ENCODE data around the gene MVD. TPM values are rescaled to one million over a fixed set of nuclear protein-coding genes. Genes with fewer than 3 reads are reported as not detected.
A peak's percentile ranks its signal among the peaks of the same experiment; 100 is the strongest.

The MVD gene
- total and polyA plus RNA-seq, 2 of the 13 experiments (the other 11 are each of a cell fraction or from before 2014, with no cell fraction given): 28.1 to 187 TPM

DNA sequence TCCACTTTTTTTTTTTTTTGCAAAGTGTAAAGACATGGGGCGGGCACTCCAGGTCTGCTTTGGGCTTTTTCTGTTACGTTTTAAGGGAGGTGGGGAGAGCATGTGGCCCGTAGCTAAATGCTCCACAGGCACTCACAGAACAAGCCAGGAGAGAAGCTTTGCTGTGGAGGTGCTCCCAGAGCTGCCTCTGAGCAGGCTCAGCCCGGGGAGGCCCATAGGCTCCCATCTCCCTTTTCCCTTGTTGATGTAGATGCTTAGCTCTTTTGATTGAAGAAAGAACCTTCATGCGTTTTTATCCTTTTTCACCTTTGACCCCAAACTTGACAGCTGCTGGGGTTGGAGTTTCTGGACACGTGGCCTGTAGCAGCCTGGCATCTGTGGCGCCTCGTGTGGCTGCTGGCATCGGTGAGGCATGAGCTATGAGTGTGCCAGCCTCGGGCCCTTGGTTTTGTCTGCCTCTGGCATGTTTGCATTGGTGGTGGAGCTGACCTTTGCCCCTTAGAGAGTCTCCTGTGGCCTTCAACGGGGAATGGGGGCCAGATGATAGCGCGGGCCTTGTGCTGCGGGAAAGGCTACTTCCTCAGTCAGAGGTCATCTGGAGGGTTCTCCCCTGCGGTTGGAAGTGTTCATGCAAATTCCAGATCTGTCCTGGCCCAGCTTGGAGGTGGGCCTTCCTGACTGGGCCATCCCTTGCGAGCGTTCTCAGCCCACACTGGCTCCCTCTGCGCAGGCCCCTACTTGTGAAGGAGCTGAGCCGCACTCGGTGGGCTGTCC, 44.5 kb downstream of the MVD start (continued):
- TF ChIP-seq, protein P1, sequence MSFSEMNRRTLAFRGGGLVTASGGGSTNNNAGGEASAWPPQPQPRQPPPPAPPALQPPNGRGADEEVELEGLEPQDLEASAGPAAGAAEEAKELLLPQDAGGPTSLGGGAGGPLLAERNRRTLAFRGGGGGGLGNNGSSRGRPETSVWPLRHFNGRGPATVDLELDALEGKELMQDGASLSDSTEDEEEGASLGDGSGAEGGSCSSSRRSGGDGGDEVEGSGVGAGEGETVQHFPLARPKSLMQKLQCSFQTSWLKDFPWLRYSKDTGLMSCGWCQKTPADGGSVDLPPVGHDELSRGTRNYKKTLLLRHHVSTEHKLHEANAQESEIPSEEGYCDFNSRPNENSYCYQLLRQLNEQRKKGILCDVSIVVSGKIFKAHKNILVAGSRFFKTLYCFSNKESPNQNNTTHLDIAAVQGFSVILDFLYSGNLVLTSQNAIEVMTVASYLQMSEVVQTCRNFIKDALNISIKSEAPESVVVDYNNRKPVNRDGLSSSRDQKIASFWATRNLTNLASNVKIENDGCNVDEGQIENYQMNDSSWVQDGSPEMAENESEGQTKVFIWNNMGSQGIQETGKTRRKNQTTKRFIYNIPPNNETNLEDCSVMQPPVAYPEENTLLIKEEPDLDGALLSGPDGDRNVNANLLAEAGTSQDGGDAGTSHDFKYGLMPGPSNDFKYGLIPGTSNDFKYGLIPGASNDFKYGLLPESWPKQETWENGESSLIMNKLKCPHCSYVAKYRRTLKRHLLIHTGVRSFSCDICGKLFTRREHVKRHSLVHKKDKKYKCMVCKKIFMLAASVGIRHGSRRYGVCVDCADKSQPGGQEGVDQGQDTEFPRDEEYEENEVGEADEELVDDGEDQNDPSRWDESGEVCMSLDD (CRISPR knock-in tag; IDR thresholded peaks at IDR 0.05; ENCODE audit: borderline replicate concordance): 0 out of 2 replicates have a peak, but pooled peaks have one; percentile 74
- TF ChIP-seq ZNF143 (CRISPR knock-in tag; IDR thresholded peaks at IDR 0.05) (peak; percentile 38; the same call in 1 of the 2 replicates), FOXA3 (CRISPR knock-in tag; IDR thresholded peaks at IDR 0.05) (peak; percentile 77), U2AF1 (optimal IDR thresholded peaks at IDR 0.05; ENCODE audit: low read depth, low read length) (no peak), ZNF547 (CRISPR knock-in tag; IDR thresholded peaks at IDR 0.05) (no peak; the same call in 1 of the 2 replicates), ZNF792 (CRISPR knock-in tag; IDR thresholded peaks at IDR 0.05) (peak; percentile 60), SALL2 (CRISPR knock-in tag; IDR thresholded peaks at IDR 0.05) (0 out of 2 replicates have a peak, but pooled peaks have one; percentile 52)
- TF ChIP-seq, protein P2, sequence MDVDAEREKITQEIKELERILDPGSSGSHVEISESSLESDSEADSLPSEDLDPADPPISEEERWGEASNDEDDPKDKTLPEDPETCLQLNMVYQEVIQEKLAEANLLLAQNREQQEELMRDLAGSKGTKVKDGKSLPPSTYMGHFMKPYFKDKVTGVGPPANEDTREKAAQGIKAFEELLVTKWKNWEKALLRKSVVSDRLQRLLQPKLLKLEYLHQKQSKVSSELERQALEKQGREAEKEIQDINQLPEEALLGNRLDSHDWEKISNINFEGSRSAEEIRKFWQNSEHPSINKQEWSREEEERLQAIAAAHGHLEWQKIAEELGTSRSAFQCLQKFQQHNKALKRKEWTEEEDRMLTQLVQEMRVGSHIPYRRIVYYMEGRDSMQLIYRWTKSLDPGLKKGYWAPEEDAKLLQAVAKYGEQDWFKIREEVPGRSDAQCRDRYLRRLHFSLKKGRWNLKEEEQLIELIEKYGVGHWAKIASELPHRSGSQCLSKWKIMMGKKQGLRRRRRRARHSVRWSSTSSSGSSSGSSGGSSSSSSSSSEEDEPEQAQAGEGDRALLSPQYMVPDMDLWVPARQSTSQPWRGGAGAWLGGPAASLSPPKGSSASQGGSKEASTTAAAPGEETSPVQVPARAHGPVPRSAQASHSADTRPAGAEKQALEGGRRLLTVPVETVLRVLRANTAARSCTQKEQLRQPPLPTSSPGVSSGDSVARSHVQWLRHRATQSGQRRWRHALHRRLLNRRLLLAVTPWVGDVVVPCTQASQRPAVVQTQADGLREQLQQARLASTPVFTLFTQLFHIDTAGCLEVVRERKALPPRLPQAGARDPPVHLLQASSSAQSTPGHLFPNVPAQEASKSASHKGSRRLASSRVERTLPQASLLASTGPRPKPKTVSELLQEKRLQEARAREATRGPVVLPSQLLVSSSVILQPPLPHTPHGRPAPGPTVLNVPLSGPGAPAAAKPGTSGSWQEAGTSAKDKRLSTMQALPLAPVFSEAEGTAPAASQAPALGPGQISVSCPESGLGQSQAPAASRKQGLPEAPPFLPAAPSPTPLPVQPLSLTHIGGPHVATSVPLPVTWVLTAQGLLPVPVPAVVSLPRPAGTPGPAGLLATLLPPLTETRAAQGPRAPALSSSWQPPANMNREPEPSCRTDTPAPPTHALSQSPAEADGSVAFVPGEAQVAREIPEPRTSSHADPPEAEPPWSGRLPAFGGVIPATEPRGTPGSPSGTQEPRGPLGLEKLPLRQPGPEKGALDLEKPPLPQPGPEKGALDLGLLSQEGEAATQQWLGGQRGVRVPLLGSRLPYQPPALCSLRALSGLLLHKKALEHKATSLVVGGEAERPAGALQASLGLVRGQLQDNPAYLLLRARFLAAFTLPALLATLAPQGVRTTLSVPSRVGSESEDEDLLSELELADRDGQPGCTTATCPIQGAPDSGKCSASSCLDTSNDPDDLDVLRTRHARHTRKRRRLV (CRISPR knock-in tag; IDR thresholded peaks at IDR 0.05): peak; percentile 58; the same call in 1 of the 2 replicates
- TF ChIP-seq, protein P3, sequence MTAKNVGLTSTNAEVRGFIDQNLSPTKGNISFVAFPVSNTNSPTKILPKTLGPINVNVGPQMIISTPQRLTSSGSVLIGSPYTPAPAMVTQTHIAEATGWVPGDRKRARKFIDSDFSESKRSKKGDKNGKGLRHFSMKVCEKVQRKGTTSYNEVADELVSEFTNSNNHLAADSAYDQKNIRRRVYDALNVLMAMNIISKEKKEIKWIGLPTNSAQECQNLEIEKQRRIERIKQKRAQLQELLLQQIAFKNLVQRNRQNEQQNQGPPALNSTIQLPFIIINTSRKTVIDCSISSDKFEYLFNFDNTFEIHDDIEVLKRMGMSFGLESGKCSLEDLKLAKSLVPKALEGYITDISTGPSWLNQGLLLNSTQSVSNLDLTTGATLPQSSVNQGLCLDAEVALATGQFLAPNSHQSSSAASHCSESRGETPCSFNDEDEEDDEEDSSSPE (CRISPR knock-in tag; IDR thresholded peaks at IDR 0.05): peak; percentile 66
- TF ChIP-seq, protein P4, sequence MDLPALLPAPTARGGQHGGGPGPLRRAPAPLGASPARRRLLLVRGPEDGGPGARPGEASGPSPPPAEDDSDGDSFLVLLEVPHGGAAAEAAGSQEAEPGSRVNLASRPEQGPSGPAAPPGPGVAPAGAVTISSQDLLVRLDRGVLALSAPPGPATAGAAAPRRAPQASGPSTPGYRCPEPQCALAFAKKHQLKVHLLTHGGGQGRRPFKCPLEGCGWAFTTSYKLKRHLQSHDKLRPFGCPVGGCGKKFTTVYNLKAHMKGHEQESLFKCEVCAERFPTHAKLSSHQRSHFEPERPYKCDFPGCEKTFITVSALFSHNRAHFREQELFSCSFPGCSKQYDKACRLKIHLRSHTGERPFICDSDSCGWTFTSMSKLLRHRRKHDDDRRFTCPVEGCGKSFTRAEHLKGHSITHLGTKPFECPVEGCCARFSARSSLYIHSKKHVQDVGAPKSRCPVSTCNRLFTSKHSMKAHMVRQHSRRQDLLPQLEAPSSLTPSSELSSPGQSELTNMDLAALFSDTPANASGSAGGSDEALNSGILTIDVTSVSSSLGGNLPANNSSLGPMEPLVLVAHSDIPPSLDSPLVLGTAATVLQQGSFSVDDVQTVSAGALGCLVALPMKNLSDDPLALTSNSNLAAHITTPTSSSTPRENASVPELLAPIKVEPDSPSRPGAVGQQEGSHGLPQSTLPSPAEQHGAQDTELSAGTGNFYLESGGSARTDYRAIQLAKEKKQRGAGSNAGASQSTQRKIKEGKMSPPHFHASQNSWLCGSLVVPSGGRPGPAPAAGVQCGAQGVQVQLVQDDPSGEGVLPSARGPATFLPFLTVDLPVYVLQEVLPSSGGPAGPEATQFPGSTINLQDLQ (CRISPR knock-in tag; IDR thresholded peaks at IDR 0.05): no peak
- TF ChIP-seq, protein P5, sequence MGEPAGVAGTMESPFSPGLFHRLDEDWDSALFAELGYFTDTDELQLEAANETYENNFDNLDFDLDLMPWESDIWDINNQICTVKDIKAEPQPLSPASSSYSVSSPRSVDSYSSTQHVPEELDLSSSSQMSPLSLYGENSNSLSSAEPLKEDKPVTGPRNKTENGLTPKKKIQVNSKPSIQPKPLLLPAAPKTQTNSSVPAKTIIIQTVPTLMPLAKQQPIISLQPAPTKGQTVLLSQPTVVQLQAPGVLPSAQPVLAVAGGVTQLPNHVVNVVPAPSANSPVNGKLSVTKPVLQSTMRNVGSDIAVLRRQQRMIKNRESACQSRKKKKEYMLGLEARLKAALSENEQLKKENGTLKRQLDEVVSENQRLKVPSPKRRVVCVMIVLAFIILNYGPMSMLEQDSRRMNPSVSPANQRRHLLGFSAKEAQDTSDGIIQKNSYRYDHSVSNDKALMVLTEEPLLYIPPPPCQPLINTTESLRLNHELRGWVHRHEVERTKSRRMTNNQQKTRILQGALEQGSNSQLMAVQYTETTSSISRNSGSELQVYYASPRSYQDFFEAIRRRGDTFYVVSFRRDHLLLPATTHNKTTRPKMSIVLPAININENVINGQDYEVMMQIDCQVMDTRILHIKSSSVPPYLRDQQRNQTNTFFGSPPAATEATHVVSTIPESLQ (CRISPR knock-in tag; conservative IDR thresholded peaks at IDR 0.05): no peak

All from HepG2 (cell line).